WTC11 (cell line): Measurements from ENCODE around the gene KLF11.
A peak's percentile ranks its signal among the peaks of the same experiment; 100 is the strongest.

Source experiments
- CTCF ChIP-seq: fragments of 200-600 bp; IDR thresholded peaks from 2 replicates; pipeline ENCODE4 v1.8.0; 2022; ENCODE audit warnings: antibody characterized with exemption
- ETV6 ChIP-seq: sonication (generic); formaldehyde crosslinking; IDR thresholded peaks from 2 replicates; pipeline ENCODE4 v1.8.1; 2022; ENCODE audit warnings: mild to moderate bottlenecking, missing genetic modification reagents
- JUN ChIP-seq: sonication (generic); formaldehyde crosslinking; IDR thresholded peaks from 2 replicates; pipeline ENCODE4 v1.8.0; 2023; ENCODE audit warnings: mild to moderate bottlenecking, missing genetic modification reagents
- MXD4 ChIP-seq: fragments of 250-450 bp; sonication (Bioruptor Pico); IDR thresholded peaks from 2 replicates; pipeline ENCODE4 v1.8.0; 2021; ENCODE audit warnings: mild to moderate bottlenecking, moderate library complexity, borderline replicate concordance
- NFYB ChIP-seq: sonication (generic); formaldehyde crosslinking; conservative IDR thresholded peaks from 2 replicates; pipeline ENCODE4 v1.8.0; 2022; ENCODE audit warnings: low read depth, missing genetic modification reagents
- NR2C2 ChIP-seq: sonication (generic); formaldehyde crosslinking; IDR thresholded peaks from 2 replicates; pipeline ENCODE4 v1.8.0; 2022; ENCODE audit warnings: mild to moderate bottlenecking, missing genetic modification reagents
- TEAD1 ChIP-seq: sonication (generic); formaldehyde crosslinking; IDR thresholded peaks from 2 replicates; pipeline ENCODE4 v1.8.0; 2022; ENCODE audit warnings: mild to moderate bottlenecking, missing genetic modification reagents
- USF2 ChIP-seq: sonication (generic); formaldehyde crosslinking; IDR thresholded peaks from 2 replicates; pipeline ENCODE4 v1.8.1; 2023; ENCODE audit warnings: mild to moderate bottlenecking, missing genetic modification reagents, moderate library complexity
- ZBTB43 ChIP-seq: sonication (generic); formaldehyde crosslinking; IDR thresholded peaks from 2 replicates; pipeline ENCODE4 v1.8.1; 2023; ENCODE audit warnings: mild to moderate bottlenecking, missing genetic modification reagents
- ZNF317 ChIP-seq: sonication (generic); formaldehyde crosslinking; IDR thresholded peaks from 2 replicates; pipeline ENCODE4 v1.8.1; 2023; ENCODE audit warnings: low read depth, mild to moderate bottlenecking, moderate library complexity, missing genetic modification reagents, borderline replicate concordance

- TF ChIP-seq ETV6 (CRISPR knock-in tag) (peak; percentile 71; the same call in 1 of the 2 replicates), CTCF (no peak), TEAD1 (CRISPR knock-in tag) (peak; percentile 90), NFYB (no peak), JUN (CRISPR knock-in tag) (peak; percentile 40; the same call in 1 of the 2 replicates), USF2 (CRISPR knock-in tag) (peak; percentile 51; the same call in 1 of the 2 replicates), MXD4 (CRISPR knock-in tag) (no peak), ZBTB43 (peak; percentile 55; the same call in 1 of the 2 replicates), NR2C2 (CRISPR knock-in tag) (no peak; the same call in 1 of the 2 replicates), ZNF317 (CRISPR knock-in tag) (no peak)
Observed at GRCh38 chr2:10043906-10044601, 704 bp downstream of the KLF11 start.
